K562 (cell line): ENCODE results near the gene TBATA. TPM values are rescaled to one million over a fixed set of nuclear protein-coding genes. Genes with fewer than 3 reads are reported as not detected.

Experiments used
- ATAC-seq: fragments of 200-7000 bp; cut with Tn5 transposase; 3 replicates; pipeline ENCODE4 v1.9.1; 2020; ENCODE audit warnings: moderate library complexity
- BruUV-seq: library from RNA; stranded (reverse); fragments of 400-500 nt; replicated peaks from 2 replicates; lab custom pipeline; 2021; lab: Mats Ljungman, UMichigan
- CTCF ChIA-PET: fragments of 300-600 bp; formaldehyde crosslinking; extraction: SDS; loops from one replicate; lab custom pipeline; 2021; ENCODE audit warnings: low intra/inter-chr PET ratio; lab: Yijun Ruan, JAX
- POLR2A ChIA-PET: fragments of 300-600, 350-650 bp; sonication (Branson Sonifier 250); formaldehyde crosslinking; extraction: SDS; loops from one replicate; lab custom pipeline; 2021; ENCODE audit warnings: antibody characterized with exemption, inconsistent platforms; lab: Yijun Ruan, JAX
- DNase-seq, 4 experiments: peaks; one replicate each; pipeline versions ENCODE4 v3.0.0 to v3.0.0-alpha.2; 2011 to 2018; ENCODE audit warnings: low spot score in 3 of 4, mixed read lengths in 3 of 4; ENCODE audit errors: extremely low read depth in 1 of 4
- FAIRE-seq: peaks from 2 replicates; lab custom pipeline; 2011; peaks lifted over from hg19 to GRCh38; lab: Jason Lieb, UNC
- H2AFZ ChIP-seq: 2 replicates; pipeline ENCODE4 v1.6.0; 2011; ENCODE audit warnings: low read depth, low read length, control low read depth, inconsistent platforms
- H3K27ac ChIP-seq: fragments of 200-600 bp; 3 replicates; pipeline ENCODE4 v1.8.0; 2011; ENCODE audit warnings: low read depth, mild to moderate bottlenecking, control low read depth, inconsistent platforms, low read length, moderate library complexity, mixed read lengths; ENCODE audit errors: extremely low read depth
- H3K27me3 ChIP-seq, 2 experiments: fragments of 300-600 bp in 1 of 2; 2 replicates in 1 of 2; 3 replicates in 1 of 2; pipeline versions ENCODE4 v1.6.0 to v1.8.0; 2011; ENCODE audit warnings: inconsistent platforms in 2 of 2, low read length in 2 of 2, mild to moderate bottlenecking in 1 of 2, mixed read lengths in 1 of 2, moderate library complexity in 1 of 2; ENCODE audit not compliant: control insufficient read depth in 2 of 2, insufficient read depth in 2 of 2
- H3K36me3 ChIP-seq: fragments of 300-600 bp; 3 replicates; pipeline ENCODE4 v1.8.0; 2011; ENCODE audit warnings: mild to moderate bottlenecking, low read length, inconsistent platforms; ENCODE audit not compliant: control insufficient read depth, insufficient read depth
- H3K4me1 ChIP-seq, 2 experiments: fragments of 200-600 bp in 1 of 2; replicated peaks in 1 of 2; 2 replicates in 1 of 2; 3 replicates in 1 of 2; pipeline versions ENCODE4 v1.5.1 to v1.8.0; 2011; ENCODE audit warnings: inconsistent platforms in 2 of 2, low read length in 2 of 2, mild to moderate bottlenecking in 1 of 2, mixed read lengths in 1 of 2, moderate library complexity in 1 of 2; ENCODE audit not compliant: control insufficient read depth in 2 of 2, insufficient read depth in 2 of 2
- H3K4me2 ChIP-seq: 2 replicates; pipeline ENCODE4 v1.6.1; 2011; ENCODE audit warnings: low read length, control low read depth, inconsistent platforms, mixed read lengths; ENCODE audit not compliant: insufficient read depth
- H3K4me3 ChIP-seq: fragments of 200-600 bp; sonication (generic), shearing (Covaris generic); 2 replicates; pipeline ENCODE4 v1.5.1; 2016; ENCODE audit warnings: control low read depth, inconsistent platforms
- H3K79me2 ChIP-seq: fragments of 200-600 bp; 3 replicates; pipeline ENCODE4 v1.8.0; 2011; ENCODE audit warnings: low read length, inconsistent platforms; ENCODE audit not compliant: control insufficient read depth, insufficient read depth
- H3K9ac ChIP-seq, 2 experiments: 2 replicates each; pipeline versions ENCODE4 v1.6.0 to v1.6.1; 2011; ENCODE audit warnings: low read depth in 2 of 2, low read length in 2 of 2, control low read depth in 1 of 2, inconsistent platforms in 1 of 2, mild to moderate bottlenecking in 1 of 2, mixed read lengths in 1 of 2; ENCODE audit not compliant: insufficient read depth in 1 of 2
- H3K9me1 ChIP-seq: one replicate; pipeline ENCODE4 v1.6.0; 2011; ENCODE audit warnings: inconsistent platforms, mild to moderate bottlenecking, low read length, moderate library complexity; ENCODE audit not compliant: control insufficient read depth, insufficient read depth
- H3K9me3 ChIP-seq: replicated peaks from 2 replicates; pipeline ENCODE4 v1.5.1; 2011; ENCODE audit warnings: low read depth, low read length, inconsistent platforms; ENCODE audit not compliant: control insufficient read depth, insufficient read depth
- H4K20me1 ChIP-seq: replicated peaks from 2 replicates; pipeline ENCODE4 v1.6.1; 2011; ENCODE audit warnings: low read length, inconsistent platforms, mixed read lengths; ENCODE audit not compliant: control insufficient read depth, insufficient read depth
- MTA3 ChIP-seq: fragments of 450-650 bp; formaldehyde crosslinking; IDR thresholded peaks from 2 replicates; pipeline ENCODE4 v1.6.1; 2017; ENCODE audit warnings: mild to moderate bottlenecking, borderline replicate concordance
- SPI1 ChIP-seq: IDR thresholded peaks from 2 replicates; pipeline ENCODE4 v1.6.1; 2011; ENCODE audit warnings: low read depth, low read length, control low read depth, borderline replicate concordance
- ZBTB17 ChIP-seq: fragments of 450-650 bp; formaldehyde crosslinking; IDR thresholded peaks from 2 replicates; pipeline ENCODE4 v1.4.0; 2020; ENCODE audit warnings: mild to moderate bottlenecking
- WGBS: fragments of 100-300 bp; shearing (Covaris generic); methylation state at CpG from one replicate; pipeline ENCODE4 v1.1.6; 2016; ENCODE audit warnings: low coverage, mixed read lengths; ENCODE audit not compliant: insufficient coverage; ENCODE audit errors: missing lambda C conversion rate; 5-methylcytosine and 5-hydroxymethylcytosine counted together
- in situ Hi-C: fragments of 300-500 bp; cut with MboI; formaldehyde crosslinking; loops from 4 replicates; pipeline ENCODE4 v1.15.0; 2018; ENCODE audit warnings: inconsistent platforms, mixed read lengths
- intact Hi-C: fragments of 100-400 bp; cut with micrococcal nuclease; formaldehyde crosslinking; loops from 2 replicates; pipeline ENCODE4 v1.14.2; 2022
- polyA plus RNA-seq, 8 experiments: library from polyadenylated mRNA; depleted of rRNA in 4 of 8; stranded (reverse) in 5 of 8; unstranded in 3 of 8; fragments of >200 nt; fragmentation: Nextera tagmentation in 2 of 8; fragmentation: Illumina TruSeq in 1 of 8; extraction: Ambion mirVana in 2 of 8; extraction: Trizol in 1 of 8; gene quantifications; 2 replicates each; pipeline versions ENCODE4 v1.2.1 to v1.2.3, GENCODE V29; 2011 to 2014; ENCODE audit warnings: inconsistent platforms in 1 of 8, missing spikeins in 1 of 8
- total RNA-seq, 7 experiments: library from RNA; depleted of rRNA in 6 of 7; stranded (reverse); fragments of >200 nt in 6 of 7; fragmentation: Illumina TruSeq in 2 of 7; extraction: Trizol in 2 of 7; gene quantifications; 2 replicates each; pipeline versions ENCODE4 v1.2.1 to v1.2.3, GENCODE V29; 2011 to 2021; ENCODE audit warnings: low replicate concordance in 1 of 7
- TF ChIP-seq, protein P1 (sequence below): fragments of 250-450 bp; sonication (Bioruptor Pico); IDR thresholded peaks from 2 replicates; pipeline ENCODE4 v1.8.0; 2022; ENCODE audit warnings: inconsistent platforms

Gene TBATA
- total and polyA plus RNA-seq, 9 of the 15 experiments (the other 6 are each of a cell fraction or from before 2014, with no cell fraction given), result not detected

DNA sequence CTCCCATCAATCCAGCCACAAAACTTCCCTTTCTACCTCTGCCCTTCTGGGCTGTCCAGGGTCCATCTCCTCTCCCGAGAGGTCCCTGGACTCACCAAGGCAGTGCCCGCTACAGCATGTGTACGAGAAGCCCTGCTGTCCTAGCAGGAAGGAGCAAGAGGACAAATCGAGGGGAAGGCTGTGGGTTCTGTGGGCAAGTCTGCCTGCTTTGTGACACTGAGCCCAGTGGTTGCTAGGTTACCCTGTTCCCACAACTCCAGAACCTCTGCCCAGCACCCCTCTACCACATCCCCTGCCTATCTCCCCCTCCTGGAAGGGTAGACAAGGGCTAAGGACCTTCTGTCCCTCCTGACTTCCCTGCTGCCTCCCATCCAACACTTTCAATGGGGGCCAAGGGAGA is at the start of gene TBATA (continued):
- TF ChIP-seq, protein P1, sequence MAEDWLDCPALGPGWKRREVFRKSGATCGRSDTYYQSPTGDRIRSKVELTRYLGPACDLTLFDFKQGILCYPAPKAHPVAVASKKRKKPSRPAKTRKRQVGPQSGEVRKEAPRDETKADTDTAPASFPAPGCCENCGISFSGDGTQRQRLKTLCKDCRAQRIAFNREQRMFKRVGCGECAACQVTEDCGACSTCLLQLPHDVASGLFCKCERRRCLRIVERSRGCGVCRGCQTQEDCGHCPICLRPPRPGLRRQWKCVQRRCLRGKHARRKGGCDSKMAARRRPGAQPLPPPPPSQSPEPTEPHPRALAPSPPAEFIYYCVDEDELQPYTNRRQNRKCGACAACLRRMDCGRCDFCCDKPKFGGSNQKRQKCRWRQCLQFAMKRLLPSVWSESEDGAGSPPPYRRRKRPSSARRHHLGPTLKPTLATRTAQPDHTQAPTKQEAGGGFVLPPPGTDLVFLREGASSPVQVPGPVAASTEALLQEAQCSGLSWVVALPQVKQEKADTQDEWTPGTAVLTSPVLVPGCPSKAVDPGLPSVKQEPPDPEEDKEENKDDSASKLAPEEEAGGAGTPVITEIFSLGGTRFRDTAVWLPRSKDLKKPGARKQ (CRISPR knock-in tag), result no peak
- TF ChIP-seq MTA3, result no peak
- TF ChIP-seq, all 486 proteins: peak for 0

DNA sequence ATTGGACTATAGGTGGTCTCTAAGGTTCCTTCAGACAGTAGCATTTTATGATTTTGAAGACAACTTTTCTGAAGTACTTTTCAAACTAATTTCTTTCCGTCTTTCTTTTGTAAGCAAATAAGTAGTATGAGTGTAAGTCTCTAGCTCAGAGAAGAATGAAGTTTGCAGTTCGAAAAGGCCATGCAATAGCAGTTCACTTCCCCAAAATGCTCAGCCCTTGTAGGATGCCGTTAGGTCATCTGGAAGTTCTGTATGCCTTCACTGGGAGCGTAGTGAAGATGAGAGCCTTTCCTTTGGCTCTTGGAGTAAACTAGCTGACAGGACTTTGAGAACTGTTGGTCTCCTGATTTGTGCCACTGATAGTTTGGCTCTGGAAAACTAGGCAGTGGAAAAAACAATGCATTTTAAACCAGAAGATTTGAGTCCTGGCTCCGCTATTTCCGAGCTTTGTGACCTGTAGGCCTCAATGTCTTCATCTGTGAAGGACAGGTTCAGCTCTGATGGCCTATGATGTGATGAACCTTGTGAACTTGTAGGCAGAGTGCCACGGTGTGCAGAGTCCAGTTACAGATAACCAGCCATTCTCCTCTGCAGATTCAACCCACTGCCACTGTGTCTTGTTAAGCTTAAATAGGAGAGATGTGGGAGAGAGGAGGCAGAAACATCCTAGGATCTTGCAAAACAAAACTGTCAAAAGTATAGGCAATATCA is 49.4 kb upstream of the TBATA start:
- intact Hi-C loops (no loop called here), in situ Hi-C loops (no loop called here)
- H4K20me1 ChIP-seq, result no peaks in the 10 kb centered on the region
- POLR2A ChIA-PET, result interaction anchor here (0.7 kb wide), 1 partner anchor 22 kb away, joined by 3 read pairs; no protein-coding TSS in a partner anchor
- no peaks in the 10 kb centered on the region; the same call in 1 of the 2 replicates for H3K9me3 ChIP-seq
- 57% methylated on average over 7 of the region's 7 CpGs for WGBS
- H3K9me1 ChIP-seq, result no peaks in the 10 kb centered on the region
- FAIRE-seq (no peak), ATAC-seq (no peak)
- H3K4me1 ChIP-seq, result peaks cover 0 to 33% of the 10 kb centered on the region in 2 experiments; a peak in 3 of 5 replicates
- H2AFZ ChIP-seq, result no peak overlapping the region
- H3K4me2 ChIP-seq, result no peak overlapping the region
- no peaks in the 10 kb centered on the region for H3K79me2 ChIP-seq
- CTCF ChIA-PET, result no interaction called here
- TF ChIP-seq ZBTB17 (CRISPR knock-in tag) (no peak), SPI1 (peak; percentile 65; the same call in 1 of the 2 replicates)
- TF ChIP-seq, all 486 proteins: peak for 1
- Histone ChIP-seq H3K27ac (no peak overlapping the region), H3K36me3 (no peaks in the 10 kb centered on the region), H3K27me3 (no peaks in the 10 kb centered on the region), H3K4me3 (no peak overlapping the region), H3K9ac (no peak overlapping the region)
- DNase-seq, result no peak
- BruUV-seq, result no TSS peak
